H1 (cell line): Measurements from ENCODE around the gene DENND2A. TPM values are rescaled to one million over a fixed set of nuclear protein-coding genes. Genes with fewer than 3 reads are reported as not detected.

ENCODE experiments used
- CTCF ChIA-PET: fragments of 300-600 bp; sonication (Branson Sonifier 250); formaldehyde crosslinking; loops from one replicate; lab custom pipeline; 2021; ENCODE audit not compliant: partially characterized antibody; lab: Charles Lee
- POLR2A ChIA-PET: fragments of 300-600 bp; sonication (Branson Sonifier 250); formaldehyde crosslinking; loops from one replicate; lab custom pipeline; 2021; ENCODE audit warnings: inconsistent platforms; ENCODE audit not compliant: partially characterized antibody; lab: Charles Lee
- DNase-seq, 2 experiments: peaks; one replicate each; pipeline versions ENCODE4 v3.0.0 to v3.0.0-alpha.2; 2010 to 2022; ENCODE audit warnings: low spot score in 2 of 2, low read depth in 1 of 2, mixed read lengths in 1 of 2
- FAIRE-seq: peaks from 2 replicates; lab custom pipeline; 2011; peaks lifted over from hg19 to GRCh38; lab: Jason Lieb, UNC
- H2AFZ ChIP-seq: 2 replicates; pipeline ENCODE4 v1.8.1; 2012; ENCODE audit warnings: low read length, inconsistent platforms
- H2AK5ac ChIP-seq: 2 replicates; pipeline ENCODE4 v1.6.1; 2013; ENCODE audit warnings: low read depth, low read length
- H2BK120ac ChIP-seq: replicated peaks from 2 replicates; pipeline ENCODE3; 2013; ENCODE audit warnings: low read depth, low read length, inconsistent platforms
- H2BK12ac ChIP-seq: 2 replicates; pipeline ENCODE4 v1.6.1; 2013; ENCODE audit warnings: low read depth, low read length
- H2BK15ac ChIP-seq: 2 replicates; pipeline ENCODE4 v1.6.1; 2013; ENCODE audit warnings: low read length
- H2BK20ac ChIP-seq: 2 replicates; pipeline ENCODE4 v1.6.1; 2013; ENCODE audit warnings: low read length
- H2BK5ac ChIP-seq: 2 replicates; pipeline ENCODE4 v1.6.1; 2013; ENCODE audit warnings: low read depth, low read length
- H3K14ac ChIP-seq: 2 replicates; pipeline ENCODE4 v1.6.1; 2013; ENCODE audit warnings: inconsistent platforms; ENCODE audit not compliant: insufficient read length
- H3K18ac ChIP-seq: 2 replicates; pipeline ENCODE4 v1.6.1; 2013; ENCODE audit warnings: low read length; ENCODE audit errors: extremely low read depth
- H3K23ac ChIP-seq: 2 replicates; pipeline ENCODE4 v1.6.1; 2013; ENCODE audit warnings: inconsistent platforms; ENCODE audit not compliant: insufficient read length
- H3K23me2 ChIP-seq: 2 replicates; pipeline ENCODE4 v1.6.1; 2013; ENCODE audit warnings: low read depth, low read length
- H3K27ac ChIP-seq: 2 replicates; pipeline ENCODE4 v1.6.1; 2011; ENCODE audit warnings: low read depth, low read length, inconsistent platforms
- H3K27me3 ChIP-seq, 4 experiments: replicated peaks in 1 of 4; 1 replicate in 1 of 4; 2 replicates in 3 of 4; pipeline versions ENCODE4 v1.6.1 to v1.8.1; 2011 to 2013; ENCODE audit warnings: low read length in 3 of 4, mild to moderate bottlenecking in 3 of 4, inconsistent platforms in 2 of 4, mixed read lengths in 2 of 4, moderate library complexity in 1 of 4; ENCODE audit not compliant: control insufficient read depth in 3 of 4, insufficient read depth in 3 of 4; ENCODE audit errors: extremely low read depth in 1 of 4
- H3K36me3 ChIP-seq, 4 experiments: 2 replicates each; pipeline versions ENCODE4 v1.6.1 to v1.8.1; 2011 to 2013; ENCODE audit warnings: mild to moderate bottlenecking in 4 of 4, low read length in 3 of 4, moderate library complexity in 2 of 4, control low read depth in 1 of 4, inconsistent platforms in 1 of 4; ENCODE audit not compliant: insufficient read depth in 4 of 4, control insufficient read depth in 2 of 4
- H3K4ac ChIP-seq: replicated peaks from 2 replicates; pipeline ENCODE3; 2013; ENCODE audit warnings: low read length, low read depth, mixed read lengths, inconsistent platforms; ENCODE audit not compliant: insufficient read length
- H3K4me1 ChIP-seq, 4 experiments: replicated peaks in 1 of 4; 1 replicate in 1 of 4; 2 replicates in 3 of 4; pipeline versions ENCODE4 v1.6.1 to v1.8.1; 2011 to 2013; ENCODE audit warnings: low read length in 3 of 4, inconsistent platforms in 2 of 4, mixed read lengths in 1 of 4; ENCODE audit not compliant: insufficient read depth in 4 of 4, control insufficient read depth in 3 of 4
- H3K4me2 ChIP-seq, 2 experiments: 2 replicates each; pipeline versions ENCODE4 v1.6.1 to v1.8.1; 2011 to 2013; ENCODE audit warnings: low read depth in 2 of 2, low read length in 2 of 2, control low read depth in 1 of 2, inconsistent platforms in 1 of 2, mild to moderate bottlenecking in 1 of 2; ENCODE audit not compliant: insufficient read depth in 1 of 2
- H3K4me3 ChIP-seq, 4 experiments: fragments of 200-600, 300-600 bp in 1 of 4; sonication (generic), shearing (Covaris generic), sonication (Bioruptor Twin) in 1 of 4; 2 replicates each; pipeline versions ENCODE4 v1.5.1 to v1.8.1; 2011 to 2016; ENCODE audit warnings: low read length in 4 of 4, low read depth in 3 of 4, control low read depth in 2 of 4, inconsistent platforms in 2 of 4, mild to moderate bottlenecking in 2 of 4, mixed read lengths in 1 of 4, moderate library complexity in 1 of 4; ENCODE audit not compliant: insufficient read depth in 2 of 4; ENCODE audit errors: extremely low read depth in 1 of 4
- H3K56ac ChIP-seq: replicated peaks from 2 replicates; pipeline ENCODE3; 2013; ENCODE audit warnings: low read depth, mild to moderate bottlenecking, mixed read lengths, low read length, inconsistent platforms; ENCODE audit not compliant: insufficient read length
- H3K79me1 ChIP-seq: 2 replicates; pipeline ENCODE4 v1.6.1; 2013; ENCODE audit warnings: low read depth, low read length, control low read depth
- H3K79me2 ChIP-seq, 2 experiments: 2 replicates each; pipeline versions ENCODE4 v1.6.1 to v1.8.1; 2012 to 2013; ENCODE audit warnings: low read length in 2 of 2, mild to moderate bottlenecking in 2 of 2, inconsistent platforms in 1 of 2; ENCODE audit not compliant: insufficient read depth in 2 of 2, control insufficient read depth in 1 of 2
- H3K9ac ChIP-seq, 4 experiments: replicated peaks in 1 of 4; 1 replicate in 1 of 4; 2 replicates in 3 of 4; pipeline versions ENCODE4 v1.6.1 to v1.8.1; 2011 to 2013; ENCODE audit warnings: low read depth in 3 of 4, low read length in 3 of 4, control low read depth in 2 of 4, mild to moderate bottlenecking in 2 of 4, moderate library complexity in 2 of 4, inconsistent platforms in 1 of 4; ENCODE audit errors: extremely low read depth in 1 of 4
- H3K9me3 ChIP-seq, 2 experiments: 2 replicates each; pipeline versions ENCODE4 v1.6.1 to v1.8.1; 2012 to 2013; ENCODE audit warnings: mild to moderate bottlenecking in 2 of 2, moderate library complexity in 2 of 2, control low read depth in 1 of 2, inconsistent platforms in 1 of 2, low read depth in 1 of 2, low read length in 1 of 2, mixed read lengths in 1 of 2; ENCODE audit not compliant: insufficient read depth in 2 of 2
- H4K20me1 ChIP-seq, 2 experiments: replicated peaks in 1 of 2; 2 replicates each; pipeline versions ENCODE3 to v1.8.1; 2011 to 2013; ENCODE audit warnings: inconsistent platforms in 2 of 2, low read length in 2 of 2, mild to moderate bottlenecking in 1 of 2; ENCODE audit not compliant: insufficient read depth in 2 of 2, control insufficient read depth in 1 of 2
- H4K5ac ChIP-seq: 2 replicates; pipeline ENCODE4 v1.6.1; 2013; ENCODE audit warnings: low read length, low read depth, mixed read lengths, inconsistent platforms; ENCODE audit not compliant: insufficient read length
- H4K8ac ChIP-seq: 2 replicates; pipeline ENCODE4 v1.8.0; 2013; ENCODE audit warnings: mild to moderate bottlenecking, moderate library complexity, low read length, inconsistent platforms; ENCODE audit not compliant: insufficient read depth; ENCODE audit errors: extremely low read depth
- H4K91ac ChIP-seq: replicated peaks from 2 replicates; pipeline ENCODE3; 2013; ENCODE audit warnings: low read length, mixed read lengths, inconsistent platforms; ENCODE audit not compliant: insufficient read length
- ASH2L ChIP-seq: fragments of 200-600, 300-600 bp; sonication (generic); IDR thresholded peaks from one replicate; pipeline ENCODE4 v1.7.1; 2017; ENCODE audit warnings: low read length
- BACH1 ChIP-seq: IDR thresholded peaks from 2 replicates; pipeline ENCODE4 v1.6.1; 2012; ENCODE audit warnings: low read length, improper control_type of control experiment
- BRCA1 ChIP-seq: IDR thresholded peaks from 2 replicates; pipeline ENCODE4 v1.6.1; 2012; ENCODE audit warnings: low read depth, low read length, improper control_type of control experiment
- GABPA ChIP-seq: IDR thresholded peaks from 2 replicates; pipeline ENCODE4 v1.6.1; 2011; ENCODE audit warnings: mild to moderate bottlenecking, low read length, moderate library complexity, borderline replicate concordance; ENCODE audit not compliant: insufficient read depth
- KDM4A ChIP-seq: IDR thresholded peaks from one replicate; pipeline ENCODE4 v1.7.1; 2012; ENCODE audit warnings: low read depth, mild to moderate bottlenecking, moderate library complexity, low read length, inconsistent platforms; ENCODE audit not compliant: severe bottlenecking
- KDM5A ChIP-seq: fragments of 200-600 bp; IDR thresholded peaks from 2 replicates; pipeline ENCODE4 v1.7.1; 2012; ENCODE audit warnings: mild to moderate bottlenecking, low read length, inconsistent platforms, mixed read lengths
- POLR2AphosphoS5 ChIP-seq: IDR thresholded peaks from 2 replicates; pipeline ENCODE4 v1.6.1; 2011; ENCODE audit warnings: low read depth, low read length
- RBBP5 ChIP-seq: IDR thresholded peaks from 2 replicates; pipeline ENCODE4 v1.7.1; 2012; ENCODE audit warnings: low read depth, mild to moderate bottlenecking, inconsistent platforms, low read length, moderate library complexity, borderline replicate concordance
- TBP ChIP-seq: IDR thresholded peaks from 2 replicates; pipeline ENCODE4 v1.6.1; 2011; ENCODE audit warnings: low read depth, low read length, improper control_type of control experiment
- YY1 ChIP-seq: IDR thresholded peaks from 2 replicates; pipeline ENCODE4 v1.6.1; 2011; ENCODE audit warnings: low read depth, mild to moderate bottlenecking, low read length
- WGBS, 2 experiments: shearing (Covaris generic) in 1 of 2; methylation state at CpG; one replicate each; pipeline versions ENCODE4 v1.1.6 to v1.1.7; 2013 to 2015; ENCODE audit warnings: low lambda C conversion rate in 2 of 2, mixed read lengths in 2 of 2, inconsistent platforms in 1 of 2, low coverage in 1 of 2, missing lambda C conversion rate in 1 of 2; ENCODE audit not compliant: insufficient replicate concordance in 2 of 2, insufficient coverage in 1 of 2, insufficient read length in 1 of 2; ENCODE audit errors: extremely low coverage in 1 of 2, missing lambda C conversion rate in 1 of 2; 5-methylcytosine and 5-hydroxymethylcytosine counted together
- polyA plus RNA-seq, 7 experiments: library from polyadenylated mRNA; depleted of rRNA in 3 of 7; stranded (reverse) in 5 of 7; unstranded in 2 of 7; fragments of >200 nt in 5 of 7; fragments of 200-250 nt in 2 of 7; gene quantifications; 1 replicate in 5 of 7; 2 replicates in 1 of 7; 4 replicates in 1 of 7; pipeline versions ENCODE4 v1.2.1 to v1.2.3, GENCODE V29; 2011 to 2013; ENCODE audit warnings: missing spikeins in 2 of 7, mixed read lengths in 2 of 7
- total RNA-seq: library from RNA; stranded (reverse); fragmentation: NEBNext Ultra II Directional; extraction: Animal tissue kit (Norgen Biotek cat#: 25700); gene quantifications from 2 replicates; pipeline ENCODE4 v1.2.1, GENCODE V29; 2021
- TF ChIP-seq, protein P1 (sequence below): IDR thresholded peaks from 2 replicates; pipeline ENCODE4 v1.6.1; 2012; ENCODE audit warnings: inconsistent platforms

The DENND2A gene
- total and polyA plus RNA-seq, 2 of the 8 experiments (the other 6 are each of a cell fraction or from before 2014, with no cell fraction given): 5.0 to 13.0 TPM

- H3K36me3 ChIP-seq: no peaks in the 10 kb centered on the region
- H3K4me2 ChIP-seq: peak within 1 kb of the TSS; percentile 70 to 98
- FAIRE-seq: no peak
- no peak within 1 kb of the TSS for H2AK5ac ChIP-seq
- no peak within 1 kb of the TSS; the same call in 1 of the 2 replicates for H4K8ac ChIP-seq
- H3K27me3 ChIP-seq: peaks cover 0 to 8% (median 2%) of the 10 kb centered on the region in 4 experiments; a peak in 3 of 7 replicates
- peak within 1 kb of the TSS; percentile 35 to 76 (median 67) for H3K4me3 ChIP-seq
- POLR2A ChIA-PET: interaction anchor here (0.7 to 1.4 kb wide), 4 partner anchors 17 to 194 kb away, joined by 3 read pairs; partner anchors contain the start of gene NDUFB2
- no peaks in the 10 kb centered on the region for H3K79me1 ChIP-seq
- no peak within 1 kb of the TSS; the same call in 1 of the 2 replicates for H2BK5ac ChIP-seq
- no peak within 1 kb of the TSS for H3K14ac ChIP-seq
- H3K27ac ChIP-seq: no peak within 1 kb of the TSS
- no peak within 1 kb of the TSS for H3K23ac ChIP-seq
- WGBS, 2 experiments: 4% methylated on average over 21 of the region's 41 CpGs; no CpG with 5 or more reads in 1 of the 2 experiments
- H3K9ac ChIP-seq: peak within 1 kb of the TSS; percentile 14 to 42 (median 37); a peak in 6 of 7 replicates
- no peaks in the 10 kb centered on the region for H4K20me1 ChIP-seq
- peaks cover 0 to 6% (median 2%) of the 10 kb centered on the region in 4 experiments; a peak in 5 of 7 replicates for H3K4me1 ChIP-seq
- no peak within 1 kb of the TSS for H2BK15ac ChIP-seq
- peak within 1 kb of the TSS; percentile 14; the same call in 1 of the 2 replicates for H2BK12ac ChIP-seq
- no peaks in the 10 kb centered on the region for H3K9me3 ChIP-seq
- H2BK20ac ChIP-seq: no peak within 1 kb of the TSS; the same call in 1 of the 2 replicates
- peak within 1 kb of the TSS; percentile 51 for H4K5ac ChIP-seq
- H3K18ac ChIP-seq: peak within 1 kb of the TSS; percentile 60
- CTCF ChIA-PET: interaction anchor here (0.8 to 2.9 kb wide), 4 partner anchors 13 to 139 kb away, joined by 3 to 10 read pairs (median 4); no protein-coding TSS in a partner anchor
- no peak for DNase-seq
- H3K79me2 ChIP-seq: no peaks in the 10 kb centered on the region
- peak within 1 kb of the TSS; percentile 72 for H2AFZ ChIP-seq
- H2BK120ac ChIP-seq: peak within 1 kb of the TSS; percentile 72
- H4K91ac ChIP-seq: peak within 1 kb of the TSS; percentile 38
- peak within 1 kb of the TSS; percentile 73 for H3K56ac ChIP-seq
- peaks cover 5% of the 10 kb centered on the region; the same call in 1 of the 2 replicates for H3K23me2 ChIP-seq
- H3K4ac ChIP-seq: no peak within 1 kb of the TSS
- peak; percentile 52; the same call in 1 of the 2 replicates for TF ChIP-seq YY1
- TF ChIP-seq GABPA: no peak
- no peak for TF ChIP-seq RBBP5
- TF ChIP-seq KDM5A: no peak
- TF ChIP-seq POLR2AphosphoS5: peak; percentile 17; the same call in 1 of the 2 replicates
- 0 out of 2 replicates have a peak, but pooled peaks have one; percentile 19 for TF ChIP-seq TBP
- TF ChIP-seq, protein P1, sequence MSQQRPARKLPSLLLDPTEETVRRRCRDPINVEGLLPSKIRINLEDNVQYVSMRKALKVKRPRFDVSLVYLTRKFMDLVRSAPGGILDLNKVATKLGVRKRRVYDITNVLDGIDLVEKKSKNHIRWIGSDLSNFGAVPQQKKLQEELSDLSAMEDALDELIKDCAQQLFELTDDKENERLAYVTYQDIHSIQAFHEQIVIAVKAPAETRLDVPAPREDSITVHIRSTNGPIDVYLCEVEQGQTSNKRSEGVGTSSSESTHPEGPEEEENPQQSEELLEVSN: peak; percentile 9; the same call in 1 of the 2 replicates
- TF ChIP-seq ASH2L: no peak
- TF ChIP-seq KDM4A: no peak
- TF ChIP-seq BRCA1: no peak
- 0 out of 2 replicates have a peak, but pooled peaks have one; percentile 15 for TF ChIP-seq BACH1
These were observed 31.9 kb upstream of the DENND2A start, which contains the start of gene ADCK2 for GRCh38 chr7:140672382-140673062. ADCK2 (plus strand) TSS chr7:140672945; CDS start chr7:140673331, 386 bp downstream.
